ENCODE measurements around the gene CGNL1.

DNA sequence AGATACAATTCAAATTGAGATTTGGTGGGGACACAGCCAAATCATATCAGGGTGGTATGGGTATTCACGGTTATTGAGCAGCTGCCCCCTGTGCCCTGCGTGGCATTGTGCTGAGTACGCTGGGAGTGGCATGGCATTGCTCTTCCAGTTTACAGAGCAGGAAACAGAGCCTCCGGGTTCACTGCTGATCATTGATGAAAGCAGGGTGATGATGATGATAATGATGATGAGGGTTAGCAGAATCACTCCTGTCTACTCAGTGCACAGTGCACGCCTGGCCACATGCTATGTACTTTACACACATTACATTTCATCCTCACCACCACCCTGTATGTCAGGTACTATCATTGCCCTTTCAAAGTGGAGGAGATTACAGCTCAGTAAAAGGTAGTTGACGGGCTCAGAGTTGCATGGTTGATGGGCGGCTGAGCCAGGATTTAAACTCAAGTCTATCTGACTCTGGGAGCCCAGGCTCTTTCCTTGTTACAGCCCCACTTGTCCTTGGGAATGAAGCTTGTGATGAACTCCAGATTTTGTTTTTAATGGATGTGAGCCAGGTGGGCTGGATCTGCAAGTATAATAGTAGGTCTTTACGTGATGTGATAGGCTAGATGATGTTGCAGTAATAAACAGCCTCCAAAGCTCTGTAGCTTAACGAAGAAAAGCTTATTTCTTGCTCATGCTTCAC is 127.8 kb downstream of the CGNL1 start:
- no peak for TF ChIP-seq POLR2A (IDR thresholded peaks at IDR 0.05)
- TF ChIP-seq, protein P1, sequence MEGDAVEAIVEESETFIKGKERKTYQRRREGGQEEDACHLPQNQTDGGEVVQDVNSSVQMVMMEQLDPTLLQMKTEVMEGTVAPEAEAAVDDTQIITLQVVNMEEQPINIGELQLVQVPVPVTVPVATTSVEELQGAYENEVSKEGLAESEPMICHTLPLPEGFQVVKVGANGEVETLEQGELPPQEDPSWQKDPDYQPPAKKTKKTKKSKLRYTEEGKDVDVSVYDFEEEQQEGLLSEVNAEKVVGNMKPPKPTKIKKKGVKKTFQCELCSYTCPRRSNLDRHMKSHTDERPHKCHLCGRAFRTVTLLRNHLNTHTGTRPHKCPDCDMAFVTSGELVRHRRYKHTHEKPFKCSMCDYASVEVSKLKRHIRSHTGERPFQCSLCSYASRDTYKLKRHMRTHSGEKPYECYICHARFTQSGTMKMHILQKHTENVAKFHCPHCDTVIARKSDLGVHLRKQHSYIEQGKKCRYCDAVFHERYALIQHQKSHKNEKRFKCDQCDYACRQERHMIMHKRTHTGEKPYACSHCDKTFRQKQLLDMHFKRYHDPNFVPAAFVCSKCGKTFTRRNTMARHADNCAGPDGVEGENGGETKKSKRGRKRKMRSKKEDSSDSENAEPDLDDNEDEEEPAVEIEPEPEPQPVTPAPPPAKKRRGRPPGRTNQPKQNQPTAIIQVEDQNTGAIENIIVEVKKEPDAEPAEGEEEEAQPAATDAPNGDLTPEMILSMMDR (IDR thresholded peaks at IDR 0.05) = no peak

Data from lower leg skin (tissue), 3 donors.